HG03571 (cell line): ENCODE measurements around the gene ARHGAP22.

Experiments
- ATAC-seq: cut with Tn5 transposase; IDR thresholded peaks from one replicate; pipeline ENCODE4 v1.9.1; 2021; ENCODE audit not compliant: unreplicated experiment

Gene ARHGAP22

DNA sequence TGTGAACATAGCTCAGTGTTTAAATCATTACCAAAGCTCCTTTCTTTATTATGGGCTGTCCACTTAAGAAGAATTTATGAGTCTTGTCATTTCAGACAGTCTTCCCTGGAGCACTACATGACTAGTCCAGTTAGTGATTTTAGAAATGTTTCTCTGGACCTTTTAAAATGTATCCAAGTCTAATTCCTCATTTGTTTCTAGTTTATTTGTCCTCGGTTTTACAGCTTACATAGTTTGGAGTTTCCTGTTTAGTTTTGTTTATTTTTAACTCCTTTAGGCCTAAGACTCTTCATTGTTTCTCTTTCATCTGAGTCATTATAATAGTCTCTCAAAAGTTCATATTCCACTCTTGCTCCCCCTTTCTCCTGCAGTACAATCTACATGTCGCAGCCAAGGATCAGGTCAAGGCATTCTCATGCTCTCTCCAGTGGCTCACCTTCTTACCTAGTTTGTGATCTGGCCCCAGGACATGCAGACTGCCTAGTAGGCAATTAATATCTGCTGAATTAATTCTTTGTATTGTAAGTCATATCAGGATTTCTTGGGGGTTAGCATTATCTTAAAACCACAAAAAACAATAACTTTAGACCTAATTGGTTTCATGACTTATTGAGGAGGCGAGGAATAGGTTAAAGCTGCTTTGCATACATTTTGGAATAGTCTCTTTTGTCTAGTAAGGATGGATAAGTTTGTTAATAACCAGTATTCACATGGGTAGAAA, 204.6 kb downstream of the ARHGAP22 start:
- ATAC-seq, result no peak

DNA sequence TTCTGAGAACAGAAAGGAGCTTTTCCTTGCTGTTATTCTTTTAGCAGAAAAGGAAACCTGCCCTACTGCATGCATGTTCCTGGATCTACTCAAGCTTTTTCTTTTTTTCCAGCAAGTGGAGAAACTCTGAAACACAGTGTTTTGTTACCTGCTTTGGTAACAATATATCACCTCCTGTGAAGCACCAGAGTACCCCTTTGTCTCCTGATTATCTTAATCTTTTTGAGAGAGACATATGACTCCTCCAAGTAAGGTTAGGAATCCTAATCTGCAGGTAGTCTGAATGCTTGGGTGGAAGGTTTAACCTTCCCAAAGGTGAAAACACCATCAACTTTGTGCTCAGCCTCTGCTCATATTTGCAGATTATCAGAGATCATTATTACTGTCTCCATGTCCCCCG, 205.3 kb downstream of the ARHGAP22 start:
- ATAC-seq, result no peak

DNA sequence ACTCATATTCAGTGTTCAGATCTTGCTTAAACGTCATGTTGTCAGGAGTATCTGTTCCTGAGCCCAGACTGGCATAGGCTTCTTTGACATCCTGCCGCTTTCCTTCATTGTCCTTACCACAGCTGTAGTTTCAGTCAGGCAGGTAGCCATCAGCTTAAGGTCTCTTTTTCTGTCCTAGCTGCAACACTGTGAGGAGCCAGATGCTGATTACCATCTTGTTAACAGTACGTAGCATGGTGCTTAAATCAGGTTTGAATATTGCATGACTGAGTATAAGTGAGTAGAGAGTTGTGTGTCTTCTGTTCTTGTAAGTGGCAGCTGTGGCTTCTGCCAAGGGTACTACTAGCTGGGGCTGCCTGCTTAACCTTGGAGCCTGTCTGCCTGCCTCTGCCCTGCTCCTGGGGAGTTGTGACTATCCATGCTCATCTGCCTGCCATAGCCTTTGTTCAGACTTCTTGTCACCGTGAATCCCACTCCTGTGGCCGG, 205.8 kb downstream of the ARHGAP22 start:
- no peak for ATAC-seq

DNA sequence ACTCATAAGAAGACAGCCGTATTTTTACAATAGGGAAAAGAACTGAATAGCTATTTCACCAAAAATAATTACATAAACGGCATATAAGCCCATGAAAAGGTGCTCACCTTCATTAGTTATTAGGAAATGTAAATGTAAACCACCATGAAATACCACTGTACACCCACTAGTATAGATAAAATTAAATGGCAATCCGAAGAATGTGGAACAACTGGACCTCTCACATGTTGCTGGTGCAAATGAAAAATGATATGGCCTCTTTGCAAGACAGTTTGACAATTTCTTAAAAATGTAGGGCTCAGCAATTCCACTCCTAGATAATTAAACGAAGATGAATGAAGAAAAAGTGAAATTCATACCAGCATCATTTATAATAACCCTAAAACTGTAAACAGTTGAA, 206.6 kb downstream of the ARHGAP22 start:
- ATAC-seq, result no peak
